ENCODE measurements around the gene BMERB1.

Gene BMERB1

GRCh38 chr16:15495898-15496297, 61.5 kb downstream of the BMERB1 start:
- no peak for DNase-seq (ENCODE audit: low read depth)

GRCh38 chr16:15498427-15499175, 64.2 kb downstream of the BMERB1 start:
- DNase-seq (ENCODE audit: low read depth) = no peak

GRCh38 chr16:15502041-15502725, 67.8 kb downstream of the BMERB1 start:
- peak; percentile 89 for DNase-seq (ENCODE audit: low read depth)

- DNase-seq (ENCODE audit: low read depth) = no peak
Measured at GRCh38 chr16:15506441-15506840, 72.1 kb downstream of the BMERB1 start.

GRCh38 chr16:15507301-15507958, 73.0 kb downstream of the BMERB1 start:
- DNase-seq (ENCODE audit: low read depth) = no peak

GRCh38 chr16:15507959-15508627, 73.7 kb downstream of the BMERB1 start:
- DNase-seq (ENCODE audit: low read depth) = no peak

- no peak for DNase-seq (ENCODE audit: low read depth)
Measured at GRCh38 chr16:15509051-15509592, 74.7 kb downstream of the BMERB1 start.

- no peak for DNase-seq (ENCODE audit: low read depth)
Measured at GRCh38 chr16:15509593-15510535, 75.5 kb downstream of the BMERB1 start.

- no peak for DNase-seq (ENCODE audit: low read depth)
Measured at GRCh38 chr16:15510992-15511391, 76.6 kb downstream of the BMERB1 start.

GRCh38 chr16:15511759-15512487, 77.5 kb downstream of the BMERB1 start:
- no peak for DNase-seq (ENCODE audit: low read depth)

- no peak for DNase-seq (ENCODE audit: low read depth)
Measured at GRCh38 chr16:15513156-15513555, 78.8 kb downstream of the BMERB1 start.

- no peak for DNase-seq (ENCODE audit: low read depth)
Measured at GRCh38 chr16:15515992-15516391, 81.6 kb downstream of the BMERB1 start.

- no peak for DNase-seq (ENCODE audit: low read depth)
Measured at GRCh38 chr16:15516609-15517008, 82.2 kb downstream of the BMERB1 start.

- DNase-seq (ENCODE audit: low read depth) = no peak
Measured at GRCh38 chr16:15517743-15518377, 83.5 kb downstream of the BMERB1 start.

- no peak for DNase-seq (ENCODE audit: low read depth)
Measured at GRCh38 chr16:15518381-15519351, 84.3 kb downstream of the BMERB1 start.

- no peak for DNase-seq (ENCODE audit: low read depth)
Measured at GRCh38 chr16:15519790-15520189, 85.4 kb downstream of the BMERB1 start.

- DNase-seq (ENCODE audit: low read depth) = no peak
Measured at GRCh38 chr16:15521390-15521757, 87.0 kb downstream of the BMERB1 start.

GRCh38 chr16:15521758-15522509, 87.5 kb downstream of the BMERB1 start:
- no peak for DNase-seq (ENCODE audit: low read depth)
